HFFc6 (cell line): Measurements from ENCODE around the gene RALGPS1. TPM values are rescaled to one million over a fixed set of nuclear protein-coding genes. Genes with fewer than 3 reads are reported as not detected.

ENCODE experiments used
- DNase-seq: peaks from one replicate; pipeline ENCODE4 v3.0.0-alpha.2; 2018
- H3K27ac Mint-ChIP-seq: 2 replicates; pipeline ENCODE4 v1.8.0; 2020; ENCODE audit warnings: mild to moderate bottlenecking, mixed read lengths
- H3K27me3 Mint-ChIP-seq: 2 replicates; pipeline ENCODE4 v1.8.0; 2021; ENCODE audit warnings: mild to moderate bottlenecking, moderate library complexity, mixed read lengths; ENCODE audit not compliant: insufficient read depth
- H3K36me3 Mint-ChIP-seq: 2 replicates; pipeline ENCODE4 v1.8.0; 2021; ENCODE audit warnings: low read depth, mixed read lengths
- H3K4me1 Mint-ChIP-seq: 2 replicates; pipeline ENCODE4 v1.8.0; 2020; ENCODE audit warnings: low read depth, mixed read lengths
- H3K4me3 Mint-ChIP-seq: 2 replicates; pipeline ENCODE4 v1.8.0; 2020; ENCODE audit warnings: mild to moderate bottlenecking, moderate library complexity, mixed read lengths
- H3K9me3 Mint-ChIP-seq: 2 replicates; pipeline ENCODE4 v1.8.0; 2020; ENCODE audit warnings: mild to moderate bottlenecking, mixed read lengths
- CTCF ChIP-seq: fragments of 200-600 bp; sonication (generic); IDR thresholded peaks from 2 replicates; pipeline ENCODE4 v1.5.0; 2021; ENCODE audit warnings: antibody characterized with exemption, mild to moderate bottlenecking
- total RNA-seq, 6 experiments: library from RNA; stranded (reverse); fragmentation: NEBNext Ultra II Directional; extraction: Animal tissue kit (Norgen Biotek cat#: 25700); gene quantifications; 2 replicates in 1 of 6; 3 replicates in 5 of 6; pipeline ENCODE4 v1.2.3, GENCODE V29; 2021

RALGPS1 gene
- total RNA-seq, 6 experiments from 2014 or later, result 0.68 to 1.6 (median 1.1) TPM

- no peaks in the 10 kb centered on the region; the same call in 1 of the 2 replicates for H3K27me3 Mint-ChIP-seq
- DNase-seq, result no peak
- peaks cover 4% of the 10 kb centered on the region; the same call in 1 of the 2 replicates for H3K36me3 Mint-ChIP-seq
- H3K4me3 Mint-ChIP-seq, result no peak overlapping the region
- H3K27ac Mint-ChIP-seq, result no peak overlapping the region
- no peaks in the 10 kb centered on the region for H3K9me3 Mint-ChIP-seq
- no peak for TF ChIP-seq CTCF
- H3K4me1 Mint-ChIP-seq, result no peaks in the 10 kb centered on the region
Observed at GRCh38 chr9:127090341-127090985, 175.9 kb downstream of the RALGPS1 start.

GRCh38 chr9:127091526-127091925, 176.9 kb downstream of the RALGPS1 start:
- Mint-ChIP-seq H3K4me3 (no peak overlapping the region), H3K9me3 (no peaks in the 10 kb centered on the region), H3K4me1 (no peaks in the 10 kb centered on the region), H3K36me3 (peaks cover 4% of the 10 kb centered on the region; the same call in 1 of the 2 replicates), H3K27ac (no peak overlapping the region), H3K27me3 (no peaks in the 10 kb centered on the region; the same call in 1 of the 2 replicates)
- DNase-seq, result no peak
- TF ChIP-seq CTCF, result no peak

- H3K27ac Mint-ChIP-seq, result no peak overlapping the region
Observed at GRCh38 chr9:127092041-127092608, 177.5 kb downstream of the RALGPS1 start.

GRCh38 chr9:127093319-127094020, 178.9 kb downstream of the RALGPS1 start:
- no peak overlapping the region for H3K4me3 Mint-ChIP-seq

More at GRCh38 chr9:127092041-127092608, 177.5 kb downstream of the RALGPS1 start:
- DNase-seq, result no peak
- no peak for TF ChIP-seq CTCF
- no peak overlapping the region for H3K4me3 Mint-ChIP-seq
- H3K36me3 Mint-ChIP-seq, result peaks cover 4% of the 10 kb centered on the region; the same call in 1 of the 2 replicates
- no peaks in the 10 kb centered on the region for H3K9me3 Mint-ChIP-seq
- H3K4me1 Mint-ChIP-seq, result no peaks in the 10 kb centered on the region
- peaks cover 2% of the 10 kb centered on the region for H3K27me3 Mint-ChIP-seq

GRCh38 chr9:127095411-127095810, 180.8 kb downstream of the RALGPS1 start:
- Mint-ChIP-seq H3K4me1 (no peaks in the 10 kb centered on the region), H3K27ac (no peak overlapping the region), H3K4me3 (no peak overlapping the region), H3K9me3 (no peaks in the 10 kb centered on the region), H3K27me3 (peaks cover 2% of the 10 kb centered on the region), H3K36me3 (peaks cover 4% of the 10 kb centered on the region; the same call in 1 of the 2 replicates)
- no peak for TF ChIP-seq CTCF
- no peak for DNase-seq

More at GRCh38 chr9:127093319-127094020, 178.9 kb downstream of the RALGPS1 start:
- TF ChIP-seq CTCF, result no peak
- peaks cover 2% of the 10 kb centered on the region for H3K27me3 Mint-ChIP-seq
- H3K9me3 Mint-ChIP-seq, result no peaks in the 10 kb centered on the region
- no peak for DNase-seq
- H3K36me3 Mint-ChIP-seq, result peaks cover 4% of the 10 kb centered on the region; the same call in 1 of the 2 replicates
- H3K27ac Mint-ChIP-seq, result no peak overlapping the region
- H3K4me1 Mint-ChIP-seq, result no peaks in the 10 kb centered on the region
